ENCODE results near the gene PPP2R2B.
"Not testable (repeated sequence)": the region's sequence is repeated elsewhere in the genome, so short reads cannot be mapped to it uniquely, and the experiment has no call there.

PPP2R2B gene

DNA sequence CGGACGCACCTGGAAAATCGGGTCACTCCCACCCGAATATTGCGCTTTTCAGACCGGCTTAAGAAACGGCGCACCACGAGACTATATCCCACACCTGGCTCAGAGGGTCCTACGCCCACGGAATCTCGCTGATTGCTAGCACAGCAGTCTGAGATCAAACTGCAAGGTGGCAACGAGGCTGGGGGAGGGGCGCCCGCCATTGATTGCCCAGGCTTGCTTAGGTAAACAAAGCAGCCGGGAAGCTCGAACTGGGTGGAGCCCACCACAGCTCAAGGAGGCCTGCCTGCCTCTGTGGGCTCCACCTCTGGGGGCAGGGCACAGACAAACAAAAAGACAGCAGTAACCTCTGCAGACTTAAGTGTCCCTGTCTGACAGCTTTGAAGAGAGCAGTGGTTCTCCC is 268.8 kb downstream of the PPP2R2B start:
- DNase-seq (ENCODE audit: low read depth in 2 of 2) = not testable (repeated sequence)

DNA sequence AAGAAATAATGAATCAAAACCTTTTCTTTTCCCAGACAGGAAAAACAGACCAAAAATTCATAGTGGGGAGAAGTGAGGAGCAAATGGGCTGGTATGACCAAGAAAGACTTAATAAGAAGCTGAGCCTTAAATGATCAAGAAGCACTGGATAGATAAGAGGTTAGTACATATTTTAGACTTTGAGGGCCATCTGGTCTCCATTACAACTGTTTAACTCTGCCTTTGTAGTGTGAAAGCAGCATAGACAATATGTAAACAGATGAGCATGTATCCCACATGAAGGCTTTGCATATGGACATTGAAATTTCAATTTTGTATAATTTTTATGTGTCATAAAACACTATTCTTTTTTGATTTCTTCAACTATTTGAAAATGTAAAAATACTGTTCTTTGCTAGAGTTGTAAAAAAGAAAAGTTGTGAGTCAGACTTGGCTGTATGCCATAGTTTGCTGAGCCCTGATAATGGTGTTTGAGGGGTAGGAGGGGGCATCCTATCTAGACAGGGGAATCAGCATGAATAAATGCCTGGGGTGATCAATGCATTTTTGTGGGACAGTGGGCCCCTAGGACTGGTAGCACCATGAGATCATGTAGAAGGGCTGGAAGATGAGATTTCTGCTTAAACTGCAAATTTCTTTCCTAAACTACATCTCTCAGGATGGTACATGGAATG is 270.8 kb downstream of the PPP2R2B start:
- no peak for DNase-seq (ENCODE audit: low read depth in 2 of 2)

DNA sequence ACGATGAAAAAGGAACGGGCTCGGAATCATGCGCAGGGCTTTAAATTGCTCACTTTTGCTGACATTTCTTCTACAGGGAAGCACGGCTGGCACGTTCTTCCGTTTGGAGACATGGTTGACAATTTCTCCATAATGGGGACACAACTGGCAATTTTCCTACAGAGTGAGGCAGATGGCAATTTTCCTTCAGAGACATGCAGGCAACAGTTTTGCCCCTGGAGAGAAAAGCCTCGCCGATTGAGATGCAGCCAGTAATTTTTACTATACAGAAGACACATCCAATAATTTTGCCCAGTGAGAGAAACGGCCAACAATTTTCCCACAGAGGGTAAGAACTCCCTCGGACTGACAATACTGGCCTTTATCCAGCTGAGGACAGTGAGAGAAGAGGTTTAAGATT is 271.7 kb downstream of the PPP2R2B start:
- no peak for DNase-seq (ENCODE audit: low read depth in 2 of 2)

GRCh38 chr5:146600376-146600775 is 278.2 kb downstream of the PPP2R2B start:
- DNase-seq (ENCODE audit: low read depth in 2 of 2) = no peak

DNA sequence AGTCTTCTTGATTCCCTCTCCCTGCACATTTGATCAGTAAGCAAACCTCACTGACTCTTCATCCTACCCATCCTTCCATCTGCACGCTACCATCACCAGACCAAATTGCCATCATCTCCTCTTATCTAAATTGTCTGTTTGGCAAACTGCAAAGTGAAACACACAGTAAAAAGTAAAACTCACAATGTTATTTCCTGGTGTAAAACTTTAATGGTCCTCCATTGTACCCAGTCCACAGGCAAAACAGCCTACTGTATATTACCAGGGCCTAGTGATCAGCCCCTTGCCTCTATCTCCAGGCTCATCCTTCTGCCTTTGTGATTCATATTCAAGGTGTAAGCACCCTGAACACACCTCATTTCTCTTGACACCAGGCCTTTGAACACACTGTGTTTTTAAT is 279.3 kb downstream of the PPP2R2B start:
- no peak for DNase-seq (ENCODE audit: low read depth in 2 of 2)

- DNase-seq (ENCODE audit: low read depth in 2 of 2) = no peak
Observed at GRCh38 chr5:146595088-146595487, 283.5 kb downstream of the PPP2R2B start.

DNA sequence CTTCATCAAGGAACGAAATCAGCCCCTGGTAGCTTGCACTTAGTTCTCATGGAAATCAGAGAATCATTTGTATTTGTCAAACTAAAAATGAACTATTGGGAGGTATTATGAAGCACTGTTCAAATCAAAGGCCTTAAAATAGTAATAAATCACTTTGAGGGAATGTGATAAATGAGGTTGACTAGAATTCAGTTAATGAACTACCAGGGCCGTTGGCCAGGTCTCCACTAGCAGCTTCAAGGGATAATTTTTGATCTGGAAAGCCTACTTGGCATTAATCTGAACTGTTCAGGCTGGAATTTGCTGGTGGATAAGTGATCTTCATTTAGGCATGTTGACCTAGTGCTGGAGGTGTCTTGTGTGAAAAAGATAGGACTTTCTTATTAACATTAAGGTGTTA is 286.2 kb downstream of the PPP2R2B start:
- DNase-seq (ENCODE audit: low read depth in 2 of 2) = no peak

- no peak for DNase-seq (ENCODE audit: low read depth in 2 of 2)
Observed at GRCh38 chr5:146589028-146589345, 289.6 kb downstream of the PPP2R2B start.

DNA sequence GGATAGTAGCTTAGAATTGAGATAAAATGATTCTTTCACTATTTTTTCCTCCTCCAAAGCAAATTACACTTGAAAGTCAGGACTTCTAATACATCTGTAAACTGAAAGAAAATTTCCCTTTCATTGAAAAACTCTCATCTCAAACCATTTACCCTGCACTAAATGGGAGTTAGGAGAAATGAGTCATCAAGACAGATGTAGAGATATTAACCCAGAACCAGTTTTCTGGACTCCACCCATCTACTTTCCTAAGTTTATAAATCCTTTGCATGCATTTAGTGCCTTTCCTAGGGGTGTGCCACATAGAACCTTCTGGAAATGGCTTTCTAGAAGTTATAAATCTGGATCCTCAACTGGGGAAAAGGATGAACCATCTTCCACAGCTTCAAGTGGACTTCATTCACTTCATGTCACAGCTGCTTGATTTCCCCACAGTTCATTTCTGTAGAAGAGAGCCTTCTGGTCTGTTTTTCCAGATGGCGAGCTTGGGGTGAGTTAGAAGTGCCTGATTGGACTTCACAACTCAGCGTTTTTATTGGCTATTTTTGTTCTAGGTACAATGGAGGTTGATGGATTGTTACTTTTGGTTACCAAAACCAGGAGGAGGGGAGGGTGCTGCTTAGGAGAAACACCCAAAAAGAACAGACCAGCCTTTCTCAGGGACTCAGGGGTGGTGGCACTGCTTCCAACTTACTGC is 290.1 kb downstream of the PPP2R2B start:
- no peak for DNase-seq (ENCODE audit: low read depth in 2 of 2)

GRCh38 chr5:146586752-146587151 is 291.8 kb downstream of the PPP2R2B start:
- DNase-seq (ENCODE audit: low read depth in 2 of 2) = no peak

DNA sequence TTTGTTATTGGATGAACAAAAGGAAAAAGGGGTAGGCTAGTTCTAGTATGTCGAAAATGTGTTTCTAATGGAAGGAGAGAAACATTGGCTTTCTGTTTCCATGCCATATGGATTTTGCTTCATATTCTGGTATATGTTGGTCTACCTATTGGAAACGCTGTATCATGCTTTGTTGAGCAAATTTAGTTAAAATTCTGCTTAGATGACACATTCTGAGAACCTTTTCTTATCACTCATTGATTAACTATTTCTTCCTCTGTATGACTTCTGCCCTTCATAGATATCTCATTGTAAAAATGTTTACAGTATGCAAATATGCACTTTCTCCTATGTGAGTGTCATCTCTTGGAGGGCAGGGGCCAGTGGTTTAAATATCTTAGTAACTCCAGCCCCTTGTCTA is 293.8 kb downstream of the PPP2R2B start:
- no peak for DNase-seq (ENCODE audit: low read depth in 2 of 2)

GRCh38 chr5:146582051-146582596 is 296.4 kb downstream of the PPP2R2B start:
- DNase-seq (ENCODE audit: low read depth in 2 of 2) = no peak

DNA sequence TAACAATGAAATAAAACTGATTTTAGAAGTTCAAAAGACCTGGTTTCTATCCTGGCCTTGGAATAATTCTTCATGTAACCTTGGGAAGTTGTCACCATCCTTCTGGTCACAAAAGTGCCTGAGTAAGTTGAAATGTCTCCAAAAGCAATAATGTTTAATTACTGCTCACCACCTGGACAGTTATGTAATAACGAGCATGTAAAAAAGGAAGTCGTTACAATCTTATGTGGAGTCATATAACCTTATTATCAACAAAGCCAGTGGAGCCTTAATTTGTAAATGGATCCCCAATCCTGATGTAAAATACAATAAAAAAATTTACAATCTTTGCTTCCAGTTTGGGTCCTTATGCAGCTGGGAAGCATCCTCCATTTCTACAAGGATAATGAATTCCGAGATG is 298.3 kb downstream of the PPP2R2B start:
- DNase-seq (ENCODE audit: low read depth in 2 of 2) = no peak

GRCh38 chr5:146574713-146575112 is 303.8 kb downstream of the PPP2R2B start:
- no peak for DNase-seq (ENCODE audit: low read depth in 2 of 2)

- DNase-seq (ENCODE audit: low read depth in 2 of 2) = no peak
Observed at GRCh38 chr5:146568161-146568560, 310.4 kb downstream of the PPP2R2B start.

GRCh38 chr5:146565764-146566367 is 312.7 kb downstream of the PPP2R2B start:
- no peak for DNase-seq (ENCODE audit: low read depth in 2 of 2)

GRCh38 chr5:146564007-146564762 is 314.4 kb downstream of the PPP2R2B start:
- DNase-seq (ENCODE audit: low read depth in 2 of 2) = no peak

- no peak for DNase-seq (ENCODE audit: low read depth in 2 of 2)
Observed at GRCh38 chr5:146562461-146562860, 316.1 kb downstream of the PPP2R2B start.

GRCh38 chr5:146561711-146562110 is 316.8 kb downstream of the PPP2R2B start:
- no peak for DNase-seq (ENCODE audit: low read depth in 2 of 2)

DNA sequence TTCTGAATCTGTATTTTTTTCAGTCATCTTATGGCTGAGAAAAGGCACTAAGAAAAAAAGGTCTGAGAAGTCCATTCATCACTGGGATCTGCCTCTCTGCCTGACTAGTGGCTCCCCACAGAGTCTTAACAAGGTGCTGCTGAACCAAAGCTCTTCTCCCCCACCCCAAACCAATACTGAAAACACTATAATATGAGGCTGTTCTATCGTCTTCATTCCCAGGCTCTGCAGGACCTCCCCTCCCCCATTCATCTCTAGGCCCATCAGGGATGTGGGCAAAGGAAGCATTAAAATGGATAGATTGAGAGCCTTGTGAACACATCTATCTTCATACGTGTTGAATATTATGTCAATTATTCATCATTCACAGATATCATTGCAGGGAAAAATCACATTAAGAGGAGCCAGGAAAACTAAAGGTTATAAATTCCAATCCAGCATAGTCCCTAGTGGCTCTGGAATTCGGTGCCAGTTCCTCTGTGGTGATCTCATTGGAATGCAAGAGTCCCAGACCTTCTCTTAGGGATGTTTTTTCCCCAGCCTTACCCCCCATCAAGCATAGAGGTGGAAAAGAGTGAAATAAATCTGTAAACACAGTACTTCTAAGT is 318.2 kb downstream of the PPP2R2B start:
- DNase-seq (ENCODE audit: low read depth in 2 of 2) = no peak

- not testable (repeated sequence) for DNase-seq (ENCODE audit: low read depth in 2 of 2)
Observed at GRCh38 chr5:146556884-146557283, 321.7 kb downstream of the PPP2R2B start.

GRCh38 chr5:146553446-146553845 is 325.1 kb downstream of the PPP2R2B start:
- no peak for DNase-seq (ENCODE audit: low read depth in 2 of 2)
